Heart left ventricle (tissue), 16 donors: ENCODE data around the gene CCL21. TPM values are rescaled to one million over a fixed set of nuclear protein-coding genes. Genes with fewer than 3 reads are reported as not detected.

Experiments used
- ATAC-seq, 4 donors: fragments of 200-7000 bp; cut with Tn5 transposase; one replicate each; pipeline ENCODE4 v1.9.1; 2020 to 2022; ENCODE audit warnings: moderate library complexity in 4 of 4, mild to moderate bottlenecking in 3 of 4, moderate number of reproducible peaks in 1 of 4
- DNase-seq, 5 donors: peaks; one replicate each; pipeline ENCODE4 v3.0.0-alpha.2; 2020
- H3K27ac ChIP-seq, 12 donors: fragments of 200-600 bp; sonication (generic) in 4 of 12; one replicate each; pipeline versions ENCODE4 v1.5.0 to v1.8.0; 2016 to 2022; ENCODE audit warnings: mild to moderate bottlenecking in 2 of 12
- H3K27me3 ChIP-seq, 9 donors: fragments of 200-600 bp; sonication (generic) in 2 of 9; one replicate each; pipeline versions ENCODE4 v1.5.1 to v1.8.0; 2016 to 2022; ENCODE audit warnings: mild to moderate bottlenecking in 3 of 9
- H3K36me3 ChIP-seq, 9 donors: fragments of 200-600 bp; sonication (generic) in 2 of 9; one replicate each; pipeline versions ENCODE4 v1.5.0 to v1.8.0; 2018 to 2022; ENCODE audit warnings: mild to moderate bottlenecking in 2 of 9
- H3K4me1 ChIP-seq, 12 donors: fragments of 200-600 bp; sonication (generic) in 4 of 12; one replicate each; pipeline versions ENCODE4 v1.5.0 to v1.8.0; 2016 to 2022; ENCODE audit warnings: mild to moderate bottlenecking in 3 of 12
- H3K4me3 ChIP-seq, 12 donors: fragments of 200-600 bp; sonication (generic) in 4 of 12; one replicate each; pipeline versions ENCODE4 v1.5.0 to v1.8.0; 2017 to 2022; ENCODE audit warnings: mild to moderate bottlenecking in 9 of 12, moderate library complexity in 4 of 12
- H3K9me3 ChIP-seq, 12 donors: fragments of 200-600 bp; sonication (generic) in 4 of 12; one replicate each; pipeline versions ENCODE4 v1.5.0 to v1.8.0; 2016 to 2022; ENCODE audit warnings: mild to moderate bottlenecking in 1 of 12
- POLR2A ChIP-seq, 2 donors: fragments of 450-650 bp; IDR thresholded peaks; one replicate each; pipeline ENCODE4 v1.6.1; 2017; ENCODE audit warnings: antibody characterized with exemption in 2 of 2, mild to moderate bottlenecking in 2 of 2, moderate library complexity in 2 of 2
- WGBS, 4 donors: extraction: QIAGEN DNeasy Blood & Tissue Kit in 2 of 4; methylation state at CpG; one replicate each; pipeline versions ENCODE4 v1.1.5 to v1.1.7; 2013 to 2018; 5-methylcytosine and 5-hydroxymethylcytosine counted together
- intact Hi-C, 10 donors: fragments of 100-400 bp; cut with DNase I; formaldehyde crosslinking; loops; one replicate each; pipeline versions ENCODE4 v1.11.1 to v1.14.2; 2022
- polyA plus RNA-seq, 2 donors: library from polyadenylated mRNA; stranded (reverse); fragments of 200-250 nt; gene quantifications; one replicate each; pipeline ENCODE4 v1.2.3, GENCODE V29; 2013
- total RNA-seq, 9 donors: library from RNA; depleted of rRNA in 2 of 9; stranded (reverse); fragments of >200 nt in 2 of 9; fragmentation: NEBNext Ultra II Directional in 3 of 9; extraction: Animal tissue kit (Norgen Biotek cat#: 25700) in 3 of 9; gene quantifications; one replicate each; pipeline versions ENCODE4 v1.1.0 to v1.2.4, GENCODE V29; 2016 to 2023
- TF ChIP-seq, protein P1 (sequence below), 12 donors: fragments of 200-600 bp; sonication (generic) in 4 of 12; IDR thresholded peaks; one replicate each; pipeline versions ENCODE4 v1.5.0 to v1.8.0; 2018 to 2022; ENCODE audit warnings: antibody characterized with exemption in 12 of 12, mild to moderate bottlenecking in 5 of 12
- donor health status: ischemic (EF 13 %, LVEDD 7.1; RV severe dilation, severe dysfunction).
- donor health status: healthy with polysubstance abuse.
- donor health status: DM: no; HTN: yes; CAD: no.
- donor health status: DM: no; HTN: no; CAD: no.
- donor health status: ischemic (EF 25% LVEDD 6.9; RV normal size, moderate dysfunction).
- donor health status: ischemic (EF 25% LVEDD 5.7; RV mildly dilated, moderate dysfunction).
- donor health status: healthy.
- donor health status: DM: yes; HTN: yes; CAD: no.
- donor health status: ischemic (EF 35%, LVEDD 5.7; RV mildly dilated, moderate dysfunction).
- donor health status: nonischemic (EF 11% LVEDD 7.7; RV severe dilation, severe dysfunction).
- donor health status: DM: yes; HTN: yes; CAD: no.
- donor health status: PGD.
- donor health status: ischemic (EF 29% LVEDD 5.4; RV normal size, mild dysfunction).
- donor health status: nonischemic (EF 23%, LVEDD 6.1; RV moderate dilation, normal function).

The CCL21 gene
- total and polyA plus RNA-seq, 11 donors = 1.3 to 156 (median 16.6) TPM

DNA sequence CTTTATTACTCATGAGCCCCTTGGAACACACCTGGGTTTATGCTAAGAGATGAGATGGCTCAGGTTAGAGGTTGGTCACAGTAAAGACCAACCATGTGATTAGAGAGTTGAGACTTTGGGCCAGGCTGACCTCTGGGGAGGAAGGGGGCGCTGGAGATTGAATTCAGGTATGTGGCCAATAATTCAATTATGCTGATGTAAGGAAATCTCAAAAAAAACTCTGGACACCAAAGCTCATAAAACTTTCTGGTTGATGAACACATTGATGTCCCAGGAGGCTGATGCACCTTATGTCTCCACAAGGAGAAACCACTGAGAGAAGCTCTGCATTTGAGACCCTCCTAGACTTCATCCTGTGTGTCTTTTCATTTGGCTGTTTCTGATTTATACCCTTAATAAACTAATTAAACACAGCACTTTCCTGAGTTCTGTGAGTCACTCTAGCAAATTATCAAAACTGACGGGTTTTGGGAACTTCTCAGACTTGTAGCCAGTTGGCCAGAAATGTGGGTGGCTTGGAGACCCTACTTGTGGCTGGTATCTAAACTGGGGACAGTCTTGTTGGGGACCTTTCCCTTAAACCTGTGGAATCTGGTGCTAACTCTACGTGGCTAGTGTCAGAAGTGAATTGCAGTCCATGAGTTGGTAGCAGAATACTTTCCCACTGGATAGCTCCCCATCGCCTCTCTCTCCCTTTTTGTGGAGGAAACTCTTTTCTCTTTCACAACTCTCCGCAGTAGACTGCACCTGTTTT, 40.0 kb downstream of the CCL21 start:
- intact Hi-C loops = loop anchor here in 2 of 10 donors (5.0 to 10.0 kb wide), 3 partner anchors 32 to 432 kb away; partner anchors contain the start of genes FANCG (in 1 of the 2), STOML2 (in 1 of the 2) and VCP (in 1 of the 2)
- WGBS, 4 donors = 89 to 96% (median 93%) methylated on average over 5 of the region's 5 CpGs
- Histone ChIP-seq H3K36me3 (peaks cover 0 to 6% (median 0%) of the 10 kb centered on the region in 9 donors), H3K4me3 (no peak overlapping the region), H3K27ac (no peak overlapping the region), H3K4me1 (peaks cover 0 to 15% (median 4%) of the 10 kb centered on the region in 12 donors), H3K9me3 (peaks cover 0 to 9% (median 0%) of the 10 kb centered on the region in 12 donors), H3K27me3 (no peaks in the 10 kb centered on the region)
- TF ChIP-seq POLR2A (IDR thresholded peaks at IDR 0.05) = no peak
- TF ChIP-seq, protein P1, sequence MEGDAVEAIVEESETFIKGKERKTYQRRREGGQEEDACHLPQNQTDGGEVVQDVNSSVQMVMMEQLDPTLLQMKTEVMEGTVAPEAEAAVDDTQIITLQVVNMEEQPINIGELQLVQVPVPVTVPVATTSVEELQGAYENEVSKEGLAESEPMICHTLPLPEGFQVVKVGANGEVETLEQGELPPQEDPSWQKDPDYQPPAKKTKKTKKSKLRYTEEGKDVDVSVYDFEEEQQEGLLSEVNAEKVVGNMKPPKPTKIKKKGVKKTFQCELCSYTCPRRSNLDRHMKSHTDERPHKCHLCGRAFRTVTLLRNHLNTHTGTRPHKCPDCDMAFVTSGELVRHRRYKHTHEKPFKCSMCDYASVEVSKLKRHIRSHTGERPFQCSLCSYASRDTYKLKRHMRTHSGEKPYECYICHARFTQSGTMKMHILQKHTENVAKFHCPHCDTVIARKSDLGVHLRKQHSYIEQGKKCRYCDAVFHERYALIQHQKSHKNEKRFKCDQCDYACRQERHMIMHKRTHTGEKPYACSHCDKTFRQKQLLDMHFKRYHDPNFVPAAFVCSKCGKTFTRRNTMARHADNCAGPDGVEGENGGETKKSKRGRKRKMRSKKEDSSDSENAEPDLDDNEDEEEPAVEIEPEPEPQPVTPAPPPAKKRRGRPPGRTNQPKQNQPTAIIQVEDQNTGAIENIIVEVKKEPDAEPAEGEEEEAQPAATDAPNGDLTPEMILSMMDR (IDR thresholded peaks at IDR 0.05) = no peak
- no peak for ATAC-seq
- DNase-seq = peak in 1 of 5 donors; percentile 1

DNA sequence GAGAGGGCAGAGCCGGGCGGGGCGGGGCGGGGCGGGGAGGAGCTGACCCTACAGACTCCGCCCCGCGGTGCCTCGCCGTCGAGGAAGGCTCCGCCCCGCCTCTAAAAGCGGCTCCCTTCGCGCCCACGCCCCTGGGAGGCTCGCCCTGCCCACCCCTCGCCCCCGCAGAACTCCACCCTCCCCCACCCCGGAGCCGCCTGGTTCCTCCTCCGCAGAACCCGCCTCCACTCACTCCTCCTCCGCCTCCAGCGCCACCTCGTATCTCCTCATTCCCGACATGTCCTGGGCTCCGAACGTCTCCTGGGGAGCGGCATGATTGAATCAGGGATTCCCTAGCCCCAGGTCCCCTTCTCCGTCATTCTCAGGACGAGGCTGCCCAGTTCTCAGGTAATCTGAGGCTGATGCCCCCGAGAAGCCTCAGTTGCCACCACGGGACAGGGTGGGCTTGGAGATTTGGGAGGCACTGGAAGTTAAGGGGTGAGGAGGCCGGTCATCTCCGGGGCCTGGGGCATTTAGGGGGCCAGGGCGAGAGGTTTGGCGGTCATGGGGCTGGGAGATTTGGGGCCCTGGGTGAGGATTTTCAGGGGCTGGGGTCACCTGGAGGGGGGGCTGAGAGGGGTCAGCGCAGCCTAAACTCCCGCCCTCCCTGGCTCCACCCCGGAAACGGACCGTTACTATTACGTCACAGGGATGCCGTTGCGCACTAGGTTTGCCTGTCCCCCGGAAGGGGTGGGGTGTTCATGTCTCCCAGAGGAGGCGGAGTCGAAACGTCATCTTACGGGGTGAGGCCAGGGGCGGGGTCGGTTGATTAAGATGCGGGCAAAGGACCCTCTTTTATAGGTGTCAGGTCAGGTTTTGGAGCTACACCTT, 44.3 kb downstream of the CCL21 start:
- ATAC-seq = peak; percentile 89 to 93 (median 90)
- WGBS, 4 donors = 2 to 3% (median 2%) methylated on average over 43 to 55 of the region's 55 CpGs
- TF ChIP-seq, protein P1 (IDR thresholded peaks at IDR 0.05) = peak in 2 of 12 donors; percentile 4 to 20
- peak in 1 of 2 donors; percentile 35 for TF ChIP-seq POLR2A (IDR thresholded peaks at IDR 0.05)

GRCh38 chr9:34665067-34665380, 44.9 kb downstream of the CCL21 start:
- peak overlapping the region; percentile 54 to 91 (median 74) for H3K4me3 ChIP-seq
- H3K4me1 ChIP-seq = peaks cover 0 to 24% (median 12%) of the 10 kb centered on the region in 12 donors
- intact Hi-C loops = loop anchor here in 3 of 10 donors (2.0 to 10.0 kb wide), 4 partner anchors 37 to 437 kb away; partner anchors contain the start of genes FANCG (in 1 of the 3), STOML2 (in 1 of the 3) and VCP (in 1 of the 3)
- H3K27me3 ChIP-seq = no peaks in the 10 kb centered on the region
- H3K27ac ChIP-seq = peak overlapping the region; percentile 88 to 99 (median 98)
- TF ChIP-seq POLR2A (IDR thresholded peaks at IDR 0.05) = no peak
- TF ChIP-seq, protein P1 (IDR thresholded peaks at IDR 0.05) = peak in 3 of 12 donors; percentile 15 to 30 (median 19)
- 0 to 3% (median 2%) methylated on average over 12 to 26 of the region's 26 CpGs for WGBS, 4 donors
- peak in 1 of 4 donors; percentile 0 for ATAC-seq
- H3K36me3 ChIP-seq = peaks cover 0 to 33% (median 19%) of the 10 kb centered on the region in 9 donors
- DNase-seq = no peak
- H3K9me3 ChIP-seq = peaks cover 0 to 6% (median 0%) of the 10 kb centered on the region in 12 donors

More for the DNA sequence above, 44.3 kb downstream of the CCL21 start:
- Histone ChIP-seq H3K36me3 (peaks cover 0 to 27% (median 15%) of the 10 kb centered on the region in 9 donors), H3K9me3 (peaks cover 0 to 9% (median 0%) of the 10 kb centered on the region in 12 donors), H3K27ac (peak overlapping the region; percentile 88 to 99 (median 98)), H3K4me3 (peak overlapping the region; percentile 54 to 91 (median 74)), H3K4me1 (peaks cover 0 to 24% (median 12%) of the 10 kb centered on the region in 12 donors), H3K27me3 (no peaks in the 10 kb centered on the region)
- peak; percentile 94 to 97 (median 96) for DNase-seq
- intact Hi-C loops = loop anchor here in 3 of 10 donors (2.0 to 10.0 kb wide), 4 partner anchors 37 to 437 kb away; partner anchors contain the start of genes FANCG (in 1 of the 3), STOML2 (in 1 of the 3) and VCP (in 1 of the 3)
